Fibroblast of skin of right biceps (primary cell): Measurements from ENCODE around the gene FAM90A26.
"Not testable (repeated sequence)": the region's sequence is repeated elsewhere in the genome, so short reads cannot be mapped to it uniquely, and the experiment has no call there.

Source experiments
- DNase-seq: peaks from one replicate; pipeline ENCODE4 v3.0.0-alpha.2; 2013

FAM90A26 gene

DNA sequence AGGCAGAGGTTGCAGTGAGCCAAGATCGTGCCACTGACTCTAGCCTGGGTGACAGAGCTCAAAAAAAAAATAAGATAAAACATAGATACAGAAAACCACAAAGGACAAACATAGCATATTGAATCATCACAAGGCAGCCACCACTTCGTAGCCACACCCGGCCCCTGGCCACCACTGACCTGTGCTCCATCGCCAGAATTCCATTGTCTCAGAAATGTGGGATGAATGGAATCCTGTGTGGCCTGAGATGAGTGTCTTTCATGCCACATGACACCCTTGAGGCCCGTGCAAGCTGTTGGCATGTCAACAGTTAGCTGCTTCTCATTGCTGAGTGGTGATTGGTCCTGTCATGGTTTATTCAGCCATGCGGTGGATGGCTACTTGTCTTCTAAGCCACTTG, 10.2 kb upstream of the FAM90A26 start:
- not testable (repeated sequence) for DNase-seq

GRCh38 chr4:9165990-9166389, 4.2 kb upstream of the FAM90A26 start:
- not testable (repeated sequence) for DNase-seq

DNA sequence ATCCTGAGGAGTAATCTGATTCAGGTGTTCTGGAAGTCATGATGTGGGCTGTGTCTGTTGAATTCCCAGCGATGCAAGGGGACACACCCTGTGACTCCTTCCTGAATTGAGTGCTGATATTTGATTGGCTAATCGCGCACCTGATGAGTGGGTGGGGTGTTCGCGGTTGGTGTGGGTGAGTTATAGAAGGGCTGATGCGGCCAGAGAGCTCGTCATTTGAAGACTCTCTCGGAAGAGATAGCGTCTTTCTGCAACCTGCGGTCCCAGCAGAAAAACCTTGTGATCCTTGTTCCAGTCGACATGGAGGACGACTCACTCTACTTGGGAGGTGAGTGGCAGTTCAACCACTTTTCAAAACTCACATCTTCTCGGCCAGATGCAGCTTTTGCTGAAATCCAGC, 40.1 kb downstream of the FAM90A26 start, which contains the start of gene USP17L10:
USP17L10 (plus strand) TSS at position 301 of the 400 bp plus-strand sequence; CDS start at position 301, 0 bp downstream.
- DNase-seq = not testable (repeated sequence)

DNA sequence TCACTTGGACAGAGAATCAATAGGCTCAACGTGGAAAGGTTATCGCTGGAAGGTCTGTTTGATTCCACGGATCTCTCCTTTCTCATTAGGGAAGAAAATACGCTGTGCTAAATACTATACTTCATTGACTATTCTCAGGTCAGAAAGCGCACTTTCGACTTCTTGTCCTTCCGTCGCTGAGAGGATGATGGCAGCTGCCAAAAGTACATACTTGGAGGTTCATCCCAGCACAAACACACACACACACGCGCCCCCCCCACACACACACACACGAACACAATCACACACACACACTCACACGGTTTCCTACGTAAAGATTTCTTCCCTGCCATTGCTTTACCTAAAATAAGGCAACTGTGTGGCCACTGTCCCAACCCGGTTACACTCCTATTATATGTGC, 44.5 kb downstream of the FAM90A26 start:
- not testable (repeated sequence) for DNase-seq

- not testable (repeated sequence) for DNase-seq
Measured at GRCh38 chr4:9215105-9215504, 44.9 kb downstream of the FAM90A26 start, which contains the start of gene USP17L11. USP17L11 (plus strand) TSS chr4:9215405; CDS start chr4:9215405, 0 bp downstream.

DNA sequence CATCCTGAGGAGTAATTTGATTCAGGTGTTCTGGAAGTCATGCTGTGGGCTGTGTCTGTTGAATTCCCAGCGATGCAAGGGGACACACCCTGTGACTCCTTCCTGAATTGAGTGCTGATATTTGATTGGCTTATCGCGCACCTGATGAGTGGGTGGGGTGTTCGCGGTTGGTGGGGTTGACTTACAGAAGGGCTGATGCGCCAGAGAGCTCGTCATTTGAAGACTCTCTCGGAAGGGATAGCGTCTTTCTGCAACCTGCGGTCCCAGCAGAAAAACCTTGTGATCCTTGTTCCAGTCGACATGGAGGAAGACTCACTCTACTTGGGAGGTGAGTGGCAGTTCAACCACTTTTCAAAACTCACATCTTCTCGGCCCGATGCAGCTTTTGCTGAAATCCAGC, 49.6 kb downstream of the FAM90A26 start, which contains the start of gene USP17L12:
USP17L12 (plus strand) TSS at position 301 of the 400 bp plus-strand sequence; CDS start at position 301, 0 bp downstream.
- DNase-seq = not testable (repeated sequence)

- not testable (repeated sequence) for DNase-seq
Measured at GRCh38 chr4:9224596-9224995, 54.4 kb downstream of the FAM90A26 start, which contains the start of gene USP17L13. USP17L13 (plus strand) TSS chr4:9224896; CDS start chr4:9224896, 0 bp downstream.
